H1 (cell line): ENCODE data around the gene ZSCAN1. TPM values are rescaled to one million over a fixed set of nuclear protein-coding genes. Genes with fewer than 3 reads are reported as not detected.

Experiments
- CHD2 ChIP-seq: IDR thresholded peaks from 2 replicates; pipeline ENCODE4 v1.6.1; 2012; ENCODE audit warnings: low read length, improper control_type of control experiment
- SIRT6 ChIP-seq: IDR thresholded peaks from one replicate; pipeline ENCODE4 v1.7.1; 2012; ENCODE audit warnings: low read length, inconsistent platforms
- polyA plus RNA-seq, 7 experiments: library from polyadenylated mRNA; depleted of rRNA in 3 of 7; stranded (reverse) in 5 of 7; unstranded in 2 of 7; fragments of >200 nt in 5 of 7; fragments of 200-250 nt in 2 of 7; gene quantifications; 1 replicate in 5 of 7; 2 replicates in 1 of 7; 4 replicates in 1 of 7; pipeline versions ENCODE4 v1.2.1 to v1.2.3, GENCODE V29; 2011 to 2013; ENCODE audit warnings: missing spikeins in 2 of 7, mixed read lengths in 2 of 7
- total RNA-seq: library from RNA; stranded (reverse); fragmentation: NEBNext Ultra II Directional; extraction: Animal tissue kit (Norgen Biotek cat#: 25700); gene quantifications from 2 replicates; pipeline ENCODE4 v1.2.1, GENCODE V29; 2021

Gene ZSCAN1
- total and polyA plus RNA-seq, 2 of the 8 experiments (the other 6 are each of a cell fraction or from before 2014, with no cell fraction given): 1.2 to 4.3 TPM

GRCh38 chr19:58060231-58060630, 26.4 kb downstream of the ZSCAN1 start (continued):
- TF ChIP-seq SIRT6: no peak
- no peak for TF ChIP-seq CHD2
